H1 (cell line): Measurements from ENCODE around the gene SLC66A2. TPM values are rescaled to one million over a fixed set of nuclear protein-coding genes. Genes with fewer than 3 reads are reported as not detected.

Experiments used
- CTCF ChIA-PET: fragments of 300-600 bp; sonication (Branson Sonifier 250); formaldehyde crosslinking; loops from one replicate; lab custom pipeline; 2021; ENCODE audit not compliant: partially characterized antibody; lab: Charles Lee
- POLR2A ChIA-PET: fragments of 300-600 bp; sonication (Branson Sonifier 250); formaldehyde crosslinking; loops from one replicate; lab custom pipeline; 2021; ENCODE audit warnings: inconsistent platforms; ENCODE audit not compliant: partially characterized antibody; lab: Charles Lee
- DNase-seq, 2 experiments: peaks; one replicate each; pipeline versions ENCODE4 v3.0.0 to v3.0.0-alpha.2; 2010 to 2022; ENCODE audit warnings: low spot score in 2 of 2, low read depth in 1 of 2, mixed read lengths in 1 of 2
- FAIRE-seq: peaks from 2 replicates; lab custom pipeline; 2011; peaks lifted over from hg19 to GRCh38; lab: Jason Lieb, UNC
- H2AFZ ChIP-seq: 2 replicates; pipeline ENCODE4 v1.8.1; 2012; ENCODE audit warnings: low read length, inconsistent platforms
- H2AK5ac ChIP-seq: 2 replicates; pipeline ENCODE4 v1.6.1; 2013; ENCODE audit warnings: low read depth, low read length
- H2BK120ac ChIP-seq: replicated peaks from 2 replicates; pipeline ENCODE3; 2013; ENCODE audit warnings: low read depth, low read length, inconsistent platforms
- H2BK12ac ChIP-seq: 2 replicates; pipeline ENCODE4 v1.6.1; 2013; ENCODE audit warnings: low read depth, low read length
- H2BK15ac ChIP-seq: 2 replicates; pipeline ENCODE4 v1.6.1; 2013; ENCODE audit warnings: low read length
- H2BK20ac ChIP-seq: 2 replicates; pipeline ENCODE4 v1.6.1; 2013; ENCODE audit warnings: low read length
- H2BK5ac ChIP-seq: 2 replicates; pipeline ENCODE4 v1.6.1; 2013; ENCODE audit warnings: low read depth, low read length
- H3K14ac ChIP-seq: 2 replicates; pipeline ENCODE4 v1.6.1; 2013; ENCODE audit warnings: inconsistent platforms; ENCODE audit not compliant: insufficient read length
- H3K18ac ChIP-seq: 2 replicates; pipeline ENCODE4 v1.6.1; 2013; ENCODE audit warnings: low read length; ENCODE audit errors: extremely low read depth
- H3K23ac ChIP-seq: 2 replicates; pipeline ENCODE4 v1.6.1; 2013; ENCODE audit warnings: inconsistent platforms; ENCODE audit not compliant: insufficient read length
- H3K23me2 ChIP-seq: 2 replicates; pipeline ENCODE4 v1.6.1; 2013; ENCODE audit warnings: low read depth, low read length
- H3K27ac ChIP-seq: 2 replicates; pipeline ENCODE4 v1.6.1; 2011; ENCODE audit warnings: low read depth, low read length, inconsistent platforms
- H3K27me3 ChIP-seq, 4 experiments: replicated peaks in 1 of 4; 1 replicate in 1 of 4; 2 replicates in 3 of 4; pipeline versions ENCODE4 v1.6.1 to v1.8.1; 2011 to 2013; ENCODE audit warnings: low read length in 3 of 4, mild to moderate bottlenecking in 3 of 4, inconsistent platforms in 2 of 4, mixed read lengths in 2 of 4, moderate library complexity in 1 of 4; ENCODE audit not compliant: control insufficient read depth in 3 of 4, insufficient read depth in 3 of 4; ENCODE audit errors: extremely low read depth in 1 of 4
- H3K36me3 ChIP-seq, 4 experiments: 2 replicates each; pipeline versions ENCODE4 v1.6.1 to v1.8.1; 2011 to 2013; ENCODE audit warnings: mild to moderate bottlenecking in 4 of 4, low read length in 3 of 4, moderate library complexity in 2 of 4, control low read depth in 1 of 4, inconsistent platforms in 1 of 4; ENCODE audit not compliant: insufficient read depth in 4 of 4, control insufficient read depth in 2 of 4
- H3K4ac ChIP-seq: replicated peaks from 2 replicates; pipeline ENCODE3; 2013; ENCODE audit warnings: low read length, low read depth, mixed read lengths, inconsistent platforms; ENCODE audit not compliant: insufficient read length
- H3K4me1 ChIP-seq, 4 experiments: replicated peaks in 1 of 4; 1 replicate in 1 of 4; 2 replicates in 3 of 4; pipeline versions ENCODE4 v1.6.1 to v1.8.1; 2011 to 2013; ENCODE audit warnings: low read length in 3 of 4, inconsistent platforms in 2 of 4, mixed read lengths in 1 of 4; ENCODE audit not compliant: insufficient read depth in 4 of 4, control insufficient read depth in 3 of 4
- H3K4me2 ChIP-seq, 2 experiments: 2 replicates each; pipeline versions ENCODE4 v1.6.1 to v1.8.1; 2011 to 2013; ENCODE audit warnings: low read depth in 2 of 2, low read length in 2 of 2, control low read depth in 1 of 2, inconsistent platforms in 1 of 2, mild to moderate bottlenecking in 1 of 2; ENCODE audit not compliant: insufficient read depth in 1 of 2
- H3K4me3 ChIP-seq, 4 experiments: fragments of 200-600, 300-600 bp in 1 of 4; sonication (generic), shearing (Covaris generic), sonication (Bioruptor Twin) in 1 of 4; 2 replicates each; pipeline versions ENCODE4 v1.5.1 to v1.8.1; 2011 to 2016; ENCODE audit warnings: low read length in 4 of 4, low read depth in 3 of 4, control low read depth in 2 of 4, inconsistent platforms in 2 of 4, mild to moderate bottlenecking in 2 of 4, mixed read lengths in 1 of 4, moderate library complexity in 1 of 4; ENCODE audit not compliant: insufficient read depth in 2 of 4; ENCODE audit errors: extremely low read depth in 1 of 4
- H3K56ac ChIP-seq: replicated peaks from 2 replicates; pipeline ENCODE3; 2013; ENCODE audit warnings: low read depth, mild to moderate bottlenecking, mixed read lengths, low read length, inconsistent platforms; ENCODE audit not compliant: insufficient read length
- H3K79me1 ChIP-seq: 2 replicates; pipeline ENCODE4 v1.6.1; 2013; ENCODE audit warnings: low read depth, low read length, control low read depth
- H3K79me2 ChIP-seq, 2 experiments: 2 replicates each; pipeline versions ENCODE4 v1.6.1 to v1.8.1; 2012 to 2013; ENCODE audit warnings: low read length in 2 of 2, mild to moderate bottlenecking in 2 of 2, inconsistent platforms in 1 of 2; ENCODE audit not compliant: insufficient read depth in 2 of 2, control insufficient read depth in 1 of 2
- H3K9ac ChIP-seq, 4 experiments: replicated peaks in 1 of 4; 1 replicate in 1 of 4; 2 replicates in 3 of 4; pipeline versions ENCODE4 v1.6.1 to v1.8.1; 2011 to 2013; ENCODE audit warnings: low read depth in 3 of 4, low read length in 3 of 4, control low read depth in 2 of 4, mild to moderate bottlenecking in 2 of 4, moderate library complexity in 2 of 4, inconsistent platforms in 1 of 4; ENCODE audit errors: extremely low read depth in 1 of 4
- H3K9me3 ChIP-seq, 2 experiments: 2 replicates each; pipeline versions ENCODE4 v1.6.1 to v1.8.1; 2012 to 2013; ENCODE audit warnings: mild to moderate bottlenecking in 2 of 2, moderate library complexity in 2 of 2, control low read depth in 1 of 2, inconsistent platforms in 1 of 2, low read depth in 1 of 2, low read length in 1 of 2, mixed read lengths in 1 of 2; ENCODE audit not compliant: insufficient read depth in 2 of 2
- H4K20me1 ChIP-seq, 2 experiments: replicated peaks in 1 of 2; 2 replicates each; pipeline versions ENCODE3 to v1.8.1; 2011 to 2013; ENCODE audit warnings: inconsistent platforms in 2 of 2, low read length in 2 of 2, mild to moderate bottlenecking in 1 of 2; ENCODE audit not compliant: insufficient read depth in 2 of 2, control insufficient read depth in 1 of 2
- H4K5ac ChIP-seq: 2 replicates; pipeline ENCODE4 v1.6.1; 2013; ENCODE audit warnings: low read length, low read depth, mixed read lengths, inconsistent platforms; ENCODE audit not compliant: insufficient read length
- H4K8ac ChIP-seq: 2 replicates; pipeline ENCODE4 v1.8.0; 2013; ENCODE audit warnings: mild to moderate bottlenecking, moderate library complexity, low read length, inconsistent platforms; ENCODE audit not compliant: insufficient read depth; ENCODE audit errors: extremely low read depth
- H4K91ac ChIP-seq: replicated peaks from 2 replicates; pipeline ENCODE3; 2013; ENCODE audit warnings: low read length, mixed read lengths, inconsistent platforms; ENCODE audit not compliant: insufficient read length
- ASH2L ChIP-seq: fragments of 200-600, 300-600 bp; sonication (generic); IDR thresholded peaks from one replicate; pipeline ENCODE4 v1.7.1; 2017; ENCODE audit warnings: low read length
- BCL11A ChIP-seq, 2 experiments: IDR thresholded peaks; one replicate each; pipeline ENCODE4 v1.6.1; 2011; ENCODE audit warnings: low read depth in 2 of 2, low read length in 2 of 2, mild to moderate bottlenecking in 2 of 2
- CBX5 ChIP-seq: fragments of 300-800, 300-1000 bp; sonication (generic); IDR thresholded peaks from 2 replicates; pipeline ENCODE4 v1.7.1; 2016; ENCODE audit warnings: antibody characterized with exemption, low read length, low read depth
- HDAC2 ChIP-seq, 2 experiments: fragments of 300-600 bp in 1 of 2; sonication (generic) in 1 of 2; IDR thresholded peaks; 2 replicates each; pipeline ENCODE4 v1.6.1; 2011 to 2012; ENCODE audit warnings: low read depth in 2 of 2, low read length in 2 of 2, mild to moderate bottlenecking in 2 of 2, moderate library complexity in 2 of 2, borderline replicate concordance in 1 of 2, inconsistent platforms in 1 of 2
- JUND ChIP-seq: IDR thresholded peaks from 2 replicates; pipeline ENCODE4 v1.6.1; 2011; ENCODE audit warnings: mild to moderate bottlenecking, improper control_type of control experiment, low read length
- POLR2A ChIP-seq, 2 experiments: IDR thresholded peaks; 1 replicate in 1 of 2; 2 replicates in 1 of 2; pipeline ENCODE4 v1.6.1; 2011; ENCODE audit warnings: low read depth in 2 of 2, low read length in 2 of 2, mild to moderate bottlenecking in 2 of 2; ENCODE audit errors: control extremely low read depth in 1 of 2
- RBBP5 ChIP-seq: IDR thresholded peaks from 2 replicates; pipeline ENCODE4 v1.7.1; 2012; ENCODE audit warnings: low read depth, mild to moderate bottlenecking, inconsistent platforms, low read length, moderate library complexity, borderline replicate concordance
- TEAD4 ChIP-seq: IDR thresholded peaks from 2 replicates; pipeline ENCODE4 v1.6.1; 2012; ENCODE audit warnings: low read depth, low read length, inconsistent platforms, mixed read lengths
- WGBS, 2 experiments: shearing (Covaris generic) in 1 of 2; methylation state at CpG; one replicate each; pipeline versions ENCODE4 v1.1.6 to v1.1.7; 2013 to 2015; ENCODE audit warnings: low lambda C conversion rate in 2 of 2, mixed read lengths in 2 of 2, inconsistent platforms in 1 of 2, low coverage in 1 of 2, missing lambda C conversion rate in 1 of 2; ENCODE audit not compliant: insufficient replicate concordance in 2 of 2, insufficient coverage in 1 of 2, insufficient read length in 1 of 2; ENCODE audit errors: extremely low coverage in 1 of 2, missing lambda C conversion rate in 1 of 2; 5-methylcytosine and 5-hydroxymethylcytosine counted together
- polyA plus RNA-seq, 7 experiments: library from polyadenylated mRNA; depleted of rRNA in 3 of 7; stranded (reverse) in 5 of 7; unstranded in 2 of 7; fragments of >200 nt in 5 of 7; fragments of 200-250 nt in 2 of 7; gene quantifications; 1 replicate in 5 of 7; 2 replicates in 1 of 7; 4 replicates in 1 of 7; pipeline versions ENCODE4 v1.2.1 to v1.2.3, GENCODE V29; 2011 to 2013; ENCODE audit warnings: missing spikeins in 2 of 7, mixed read lengths in 2 of 7
- total RNA-seq: library from RNA; stranded (reverse); fragmentation: NEBNext Ultra II Directional; extraction: Animal tissue kit (Norgen Biotek cat#: 25700); gene quantifications from 2 replicates; pipeline ENCODE4 v1.2.1, GENCODE V29; 2021
- TF ChIP-seq, protein P1 (sequence below), 3 experiments: IDR thresholded peaks; 1 replicate in 2 of 3; 2 replicates in 1 of 3; pipeline versions ENCODE4 v1.5.1 to v1.6.1; 2011; ENCODE audit warnings: low read length in 3 of 3, mild to moderate bottlenecking in 3 of 3, inconsistent platforms in 2 of 3, low read depth in 1 of 3, moderate library complexity in 1 of 3; ENCODE audit not compliant: insufficient read depth in 1 of 3; ENCODE audit errors: control extremely low read depth in 1 of 3

The SLC66A2 gene
- total and polyA plus RNA-seq, 2 of the 8 experiments (the other 6 are each of a cell fraction or from before 2014, with no cell fraction given) = 15.0 to 18.9 TPM

DNA sequence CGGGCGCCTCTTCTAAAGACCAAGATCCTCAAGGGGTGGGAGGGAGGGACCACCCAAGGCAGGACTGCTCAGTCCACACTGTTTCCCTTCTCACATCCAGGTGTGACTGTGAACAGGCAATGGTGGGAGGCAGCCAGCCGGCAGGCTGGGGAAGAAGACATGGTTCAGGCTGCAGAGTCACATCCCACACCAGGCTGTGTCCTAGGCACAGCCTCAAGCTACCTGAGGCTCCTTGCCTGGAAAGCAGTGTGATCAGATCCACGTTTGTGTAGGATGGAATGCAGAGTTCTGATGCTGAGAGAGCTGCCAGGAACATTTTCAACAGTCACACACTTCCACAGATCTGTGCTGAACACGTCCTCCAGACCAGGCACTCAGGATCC lies 16.4 kb downstream of the SLC66A2 start:
- Histone ChIP-seq H4K20me1 (peaks cover 0 to 4% of the 10 kb centered on the region in 2 experiments), H4K5ac (no peak overlapping the region), H2BK5ac (no peak overlapping the region), H3K56ac (no peak overlapping the region), H3K79me2 (peaks cover 0 to 8% of the 10 kb centered on the region in 2 experiments; a peak in 1 of 4 replicates), H3K9ac (no peak overlapping the region), H4K91ac (no peak overlapping the region), H2AFZ (no peak overlapping the region), H2BK20ac (no peak overlapping the region), H3K4me3 (no peak overlapping the region), H3K23ac (no peak overlapping the region), H2BK15ac (no peak overlapping the region), H3K4ac (no peak overlapping the region), H3K36me3 (no peaks in the 10 kb centered on the region), H4K8ac (no peak overlapping the region; the same call in 1 of the 2 replicates), H3K79me1 (peaks cover 5% of the 10 kb centered on the region), H3K4me1 (no peaks in the 10 kb centered on the region), H3K23me2 (no peaks in the 10 kb centered on the region), H3K18ac (no peak overlapping the region), H3K14ac (no peak overlapping the region), H3K27me3 (no peaks in the 10 kb centered on the region; a peak in 1 of 7 replicates), H2BK120ac (no peak overlapping the region), H2AK5ac (no peak overlapping the region), H3K27ac (no peak overlapping the region), H3K4me2 (no peak overlapping the region), H2BK12ac (no peak overlapping the region), H3K9me3 (0 out of 4 replicates have a peak, but pooled peaks cover 0 to 4% of the 10 kb centered on the region in 2 experiments)
- 69% methylated on average over 4 of the region's 5 CpGs; no CpG with 5 or more reads in 1 of the 2 experiments for WGBS, 2 experiments
- ChIA-PET CTCF (interaction anchor here (0.8 to 2.7 kb wide), 10 partner anchors 11 to 223 kb away, joined by 3 to 19 read pairs (median 4); no protein-coding TSS in a partner anchor), POLR2A (no interaction called here)
- no peak for FAIRE-seq
- no peak for DNase-seq
- TF ChIP-seq, protein P1, sequence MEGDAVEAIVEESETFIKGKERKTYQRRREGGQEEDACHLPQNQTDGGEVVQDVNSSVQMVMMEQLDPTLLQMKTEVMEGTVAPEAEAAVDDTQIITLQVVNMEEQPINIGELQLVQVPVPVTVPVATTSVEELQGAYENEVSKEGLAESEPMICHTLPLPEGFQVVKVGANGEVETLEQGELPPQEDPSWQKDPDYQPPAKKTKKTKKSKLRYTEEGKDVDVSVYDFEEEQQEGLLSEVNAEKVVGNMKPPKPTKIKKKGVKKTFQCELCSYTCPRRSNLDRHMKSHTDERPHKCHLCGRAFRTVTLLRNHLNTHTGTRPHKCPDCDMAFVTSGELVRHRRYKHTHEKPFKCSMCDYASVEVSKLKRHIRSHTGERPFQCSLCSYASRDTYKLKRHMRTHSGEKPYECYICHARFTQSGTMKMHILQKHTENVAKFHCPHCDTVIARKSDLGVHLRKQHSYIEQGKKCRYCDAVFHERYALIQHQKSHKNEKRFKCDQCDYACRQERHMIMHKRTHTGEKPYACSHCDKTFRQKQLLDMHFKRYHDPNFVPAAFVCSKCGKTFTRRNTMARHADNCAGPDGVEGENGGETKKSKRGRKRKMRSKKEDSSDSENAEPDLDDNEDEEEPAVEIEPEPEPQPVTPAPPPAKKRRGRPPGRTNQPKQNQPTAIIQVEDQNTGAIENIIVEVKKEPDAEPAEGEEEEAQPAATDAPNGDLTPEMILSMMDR (IDR thresholded peaks at IDR 0.05; ENCODE audit: control extremely low read depth in 1 of 3, insufficient read depth in 1 of 3, low read depth in 1 of 3, low read length in 3 of 3) = no peak
- TF ChIP-seq ASH2L (no peak), RBBP5 (no peak), HDAC2 (IDR thresholded peaks at IDR 0.05; ENCODE audit: borderline replicate concordance in 1 of 2, low read depth in 2 of 2, low read length in 2 of 2) (no peak), TEAD4 (no peak), JUND (no peak), POLR2A (IDR thresholded peaks at IDR 0.05; ENCODE audit: control extremely low read depth in 1 of 2, low read depth in 2 of 2, low read length in 2 of 2) (no peak), BCL11A (IDR thresholded peaks at IDR 0.05; ENCODE audit: low read depth in 2 of 2, low read length in 2 of 2) (no peak), CBX5 (no peak)
- TF ChIP-seq, all 59 proteins: peak for 0
